ENCODE data around the gene SAT2.

Gene SAT2

DNA sequence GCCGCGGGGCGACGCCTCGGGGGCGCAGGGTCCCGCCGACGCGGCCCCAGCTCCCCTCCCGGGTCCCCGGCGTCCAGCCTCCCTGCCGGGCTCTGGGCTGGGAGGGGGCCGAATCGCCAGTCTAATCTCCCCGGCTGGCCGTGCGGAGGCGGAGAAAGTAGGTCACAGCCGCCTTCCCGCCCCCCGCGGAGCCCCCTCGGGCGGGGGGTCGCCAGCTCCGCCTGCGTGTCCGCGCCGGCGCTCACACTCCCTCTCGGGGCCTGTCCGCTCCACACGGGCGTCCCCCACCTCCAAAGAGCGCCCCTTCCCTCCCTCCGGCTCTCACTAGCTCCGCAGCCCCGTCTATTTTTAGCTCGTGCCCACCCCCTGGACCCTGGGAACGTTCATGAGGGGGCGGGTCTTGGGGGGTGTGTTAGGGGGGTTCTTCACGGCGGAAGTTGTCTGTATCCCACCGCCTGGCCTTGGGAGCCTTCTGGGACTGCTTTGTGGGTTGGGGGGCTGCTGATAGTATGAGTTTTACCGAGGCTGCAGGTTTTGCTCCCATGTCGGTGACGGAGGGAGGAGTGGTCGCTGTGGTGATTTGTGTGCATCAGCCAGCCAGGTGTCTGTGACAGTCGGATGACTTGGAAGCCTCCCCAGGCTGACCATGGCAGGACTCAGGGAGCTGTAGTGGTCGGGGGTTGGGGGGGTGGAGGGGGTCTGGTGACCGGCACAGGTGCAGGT, 24.2 kb upstream of the SAT2 start:
- in situ Hi-C loops (cut with HindIII; ENCODE audit: low pct_ligation_motif_present, low sequenced_read_pairs), result no loop called here

DNA sequence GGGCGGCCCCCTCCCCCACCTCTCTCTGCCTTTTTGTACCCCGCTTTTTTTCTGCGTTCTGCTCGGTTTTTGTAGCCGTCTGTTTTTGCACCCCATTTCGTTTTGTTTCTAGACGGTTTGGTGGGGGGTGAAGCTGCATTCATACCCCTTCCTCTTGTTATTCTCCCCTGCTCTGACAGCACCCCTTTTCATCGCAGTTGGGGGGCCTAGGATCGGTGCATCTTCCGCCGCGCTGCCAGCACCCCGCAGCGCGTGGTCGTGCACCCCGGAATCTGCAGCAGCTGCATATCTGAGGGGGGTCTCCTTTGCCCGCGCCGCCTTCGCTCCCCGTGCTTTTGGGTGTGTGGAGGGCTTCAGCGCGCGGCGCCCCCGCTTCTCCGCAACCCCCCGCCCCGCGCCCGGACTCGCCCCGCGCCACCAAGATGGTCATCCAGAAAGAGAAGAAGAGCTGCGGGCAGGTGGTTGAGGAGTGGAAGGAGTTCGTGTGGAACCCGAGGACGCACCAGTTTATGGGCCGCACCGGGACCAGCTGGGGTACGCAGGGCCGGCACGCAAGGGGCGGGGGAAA, 23.6 kb upstream of the SAT2 start:
- Histone ChIP-seq H3K36me3 (replicated peaks) (no peaks in the 10 kb centered on the region), H3K27ac (no peak overlapping the region), H3K27me3 (replicated peaks) (peaks cover 28% of the 10 kb centered on the region), H3K4me3 (ENCODE audit: low read depth, low read length) (peak overlapping the region; percentile 17)
- DNase-seq, result no peak
- TF ChIP-seq, protein P1, sequence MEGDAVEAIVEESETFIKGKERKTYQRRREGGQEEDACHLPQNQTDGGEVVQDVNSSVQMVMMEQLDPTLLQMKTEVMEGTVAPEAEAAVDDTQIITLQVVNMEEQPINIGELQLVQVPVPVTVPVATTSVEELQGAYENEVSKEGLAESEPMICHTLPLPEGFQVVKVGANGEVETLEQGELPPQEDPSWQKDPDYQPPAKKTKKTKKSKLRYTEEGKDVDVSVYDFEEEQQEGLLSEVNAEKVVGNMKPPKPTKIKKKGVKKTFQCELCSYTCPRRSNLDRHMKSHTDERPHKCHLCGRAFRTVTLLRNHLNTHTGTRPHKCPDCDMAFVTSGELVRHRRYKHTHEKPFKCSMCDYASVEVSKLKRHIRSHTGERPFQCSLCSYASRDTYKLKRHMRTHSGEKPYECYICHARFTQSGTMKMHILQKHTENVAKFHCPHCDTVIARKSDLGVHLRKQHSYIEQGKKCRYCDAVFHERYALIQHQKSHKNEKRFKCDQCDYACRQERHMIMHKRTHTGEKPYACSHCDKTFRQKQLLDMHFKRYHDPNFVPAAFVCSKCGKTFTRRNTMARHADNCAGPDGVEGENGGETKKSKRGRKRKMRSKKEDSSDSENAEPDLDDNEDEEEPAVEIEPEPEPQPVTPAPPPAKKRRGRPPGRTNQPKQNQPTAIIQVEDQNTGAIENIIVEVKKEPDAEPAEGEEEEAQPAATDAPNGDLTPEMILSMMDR (IDR thresholded peaks at IDR 0.05; ENCODE audit: low read depth, low read length, missing control alignments), result no peak
- in situ Hi-C loops (cut with HindIII; ENCODE audit: low pct_ligation_motif_present, low sequenced_read_pairs), result no loop called here

More for the DNA sequence above, 24.2 kb upstream of the SAT2 start:
- Histone ChIP-seq H3K4me3 (ENCODE audit: low read depth, low read length) (no peak overlapping the region), H3K27ac (no peak overlapping the region), H3K36me3 (replicated peaks) (no peaks in the 10 kb centered on the region), H3K27me3 (replicated peaks) (peaks cover 28% of the 10 kb centered on the region)
- TF ChIP-seq, protein P1 (IDR thresholded peaks at IDR 0.05; ENCODE audit: low read depth, low read length, missing control alignments), result no peak
- DNase-seq, result no peak

DNA sequence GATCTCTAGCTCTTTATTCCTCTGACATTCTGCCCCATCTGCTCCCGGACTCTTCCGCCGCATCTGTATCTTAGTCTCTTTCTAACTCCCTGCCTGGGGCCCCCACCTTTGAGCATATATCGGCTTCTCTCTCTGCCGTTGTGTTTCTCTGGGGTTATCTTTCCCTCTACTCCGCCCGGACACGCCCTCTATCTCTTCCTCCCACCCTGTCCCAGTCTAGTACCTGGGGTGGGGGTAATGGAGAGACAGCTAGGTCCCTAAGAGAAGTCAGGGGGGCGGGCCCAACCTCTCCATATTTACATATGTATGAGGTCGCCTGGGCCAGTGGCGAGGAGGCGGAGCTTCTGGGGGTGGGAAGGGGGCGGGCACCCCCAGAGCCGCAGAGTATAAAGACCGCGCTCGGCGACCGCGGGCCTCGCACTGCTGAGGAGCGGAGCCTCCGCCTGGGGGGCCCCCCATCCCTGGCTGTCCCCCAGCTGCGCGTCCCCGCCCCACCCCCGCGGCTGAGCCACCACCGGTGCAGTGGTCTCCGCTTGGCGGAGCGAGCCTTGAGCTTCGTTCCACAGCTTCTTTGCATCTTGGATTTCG, 23.0 kb upstream of the SAT2 start, which contains the start of gene ATP1B2:
ATP1B2 (plus strand) TSS at position 418 of the 588 bp plus-strand sequence. CDS start 593 bp downstream, outside the sequence.
- DNase-seq, result peak; percentile 16
- Histone ChIP-seq H3K36me3 (replicated peaks) (no peaks in the 10 kb centered on the region), H3K27me3 (replicated peaks) (peaks cover 28% of the 10 kb centered on the region), H3K27ac (no peak within 1 kb of the TSS), H3K4me3 (ENCODE audit: low read depth, low read length) (peak within 1 kb of the TSS; percentile 32)
- TF ChIP-seq, protein P1 (IDR thresholded peaks at IDR 0.05; ENCODE audit: low read depth, low read length, missing control alignments), result no peak
- in situ Hi-C loops (cut with HindIII; ENCODE audit: low pct_ligation_motif_present, low sequenced_read_pairs), result no loop called here

DNA sequence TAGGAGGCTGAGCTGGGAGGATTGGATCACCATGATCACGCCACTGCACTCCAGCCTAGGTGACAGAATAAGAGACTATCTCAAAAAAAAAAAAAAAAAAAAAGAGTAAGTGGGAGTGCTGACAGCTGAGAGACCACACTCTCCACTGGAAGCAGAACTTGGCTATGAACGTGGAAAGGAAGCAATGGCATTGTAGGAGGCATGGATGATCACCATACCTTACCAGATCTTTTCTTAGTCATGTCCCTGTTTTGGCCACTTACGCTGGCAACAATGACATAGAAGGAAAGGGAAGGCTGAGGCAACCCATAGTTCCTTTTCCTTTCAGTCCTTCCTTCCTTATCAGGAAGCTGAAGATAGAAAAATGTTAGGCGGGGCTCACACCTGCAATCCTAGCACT, 19.4 kb upstream of the SAT2 start:
- Histone ChIP-seq H3K27ac (no peak overlapping the region), H3K36me3 (replicated peaks) (no peaks in the 10 kb centered on the region), H3K4me3 (ENCODE audit: low read depth, low read length) (no peak overlapping the region), H3K27me3 (replicated peaks) (peaks cover 12% of the 10 kb centered on the region)
- TF ChIP-seq, protein P1 (IDR thresholded peaks at IDR 0.05; ENCODE audit: low read depth, low read length, missing control alignments), result no peak
- in situ Hi-C loops (cut with HindIII; ENCODE audit: low pct_ligation_motif_present, low sequenced_read_pairs), result no loop called here
- DNase-seq, result no peak

DNA sequence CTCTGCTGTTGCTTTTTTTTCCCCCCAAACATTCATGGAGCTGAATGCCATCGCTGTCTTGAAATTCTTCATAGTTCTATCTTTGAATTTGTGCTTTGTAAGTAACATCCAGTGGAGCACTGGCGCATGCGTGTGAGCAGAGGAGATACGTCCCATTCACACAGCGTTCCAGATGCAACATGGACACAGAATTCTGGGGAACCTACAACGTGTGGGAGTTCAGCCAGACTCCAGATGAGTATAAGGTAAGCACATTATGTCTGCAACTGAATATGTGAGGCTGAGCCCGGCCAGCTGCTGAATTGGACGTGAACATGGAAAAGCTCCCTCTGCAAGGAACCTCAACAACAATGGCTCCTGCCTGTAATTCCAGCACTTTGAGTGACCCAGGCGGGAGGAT, 18.8 kb upstream of the SAT2 start:
- Histone ChIP-seq H3K36me3 (replicated peaks) (no peaks in the 10 kb centered on the region), H3K4me3 (ENCODE audit: low read depth, low read length) (no peak overlapping the region), H3K27me3 (replicated peaks) (peaks cover 6% of the 10 kb centered on the region), H3K27ac (no peak overlapping the region)
- DNase-seq, result no peak
- in situ Hi-C loops (cut with HindIII; ENCODE audit: low pct_ligation_motif_present, low sequenced_read_pairs), result no loop called here
- TF ChIP-seq, protein P1 (IDR thresholded peaks at IDR 0.05; ENCODE audit: low read depth, low read length, missing control alignments), result no peak
